ENCODE measurements around the gene MCEMP1. TPM values are rescaled to one million over a fixed set of nuclear protein-coding genes. Genes with fewer than 3 reads are reported as not detected.

Gene MCEMP1, protein sequence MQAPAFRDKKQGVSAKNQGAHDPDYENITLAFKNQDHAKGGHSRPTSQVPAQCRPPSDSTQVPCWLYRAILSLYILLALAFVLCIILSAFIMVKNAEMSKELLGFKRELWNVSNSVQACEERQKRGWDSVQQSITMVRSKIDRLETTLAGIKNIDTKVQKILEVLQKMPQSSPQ
- total RNA-seq = 1 to 10 TPM in 1 of 4 donors, under 1 TPM in 2, not detected in 1; 0.67 to 1.2 (median 0.96) TPM

DNA sequence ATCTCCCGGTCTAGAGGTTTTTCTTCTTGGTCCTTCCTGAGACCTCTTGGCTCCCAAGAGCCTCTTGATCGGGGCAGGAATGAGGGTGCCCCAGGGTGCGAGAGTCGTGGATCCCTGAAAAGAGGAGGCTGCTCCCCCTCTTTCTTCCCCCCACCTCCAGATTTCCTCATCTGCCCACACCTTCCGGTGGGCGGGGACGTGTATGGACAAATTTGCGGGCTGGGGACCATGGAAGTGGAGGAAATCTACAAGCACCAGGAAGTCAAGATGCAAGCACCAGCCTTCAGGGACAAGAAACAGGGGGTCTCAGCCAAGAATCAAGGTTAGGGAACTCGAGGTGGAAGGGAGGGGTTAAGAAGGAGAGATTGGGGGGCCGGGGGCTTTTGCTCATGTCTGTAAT, at the start of gene MCEMP1:
TSS of gene MCEMP1 (plus strand) at position 237 of the 400 bp plus-strand sequence. CDS start at position 268, 31 bp downstream.
- Histone ChIP-seq H3K36me3 (no peaks in the 10 kb centered on the region), H3K27ac (no peak within 1 kb of the TSS), H3K27me3 (peaks cover 76% of the 10 kb centered on the region), H3K4me1 (peaks cover 0 to 15% (median 5%) of the 10 kb centered on the region in 3 donors), H3K4me3 (no peak within 1 kb of the TSS), H3K9me3 (peaks cover 0 to 7% (median 0%) of the 10 kb centered on the region in 3 donors)
- 11 to 38% methylated on average over 3 to 4 of the region's 10 CpGs for WGBS, 2 donors (ENCODE audit: low coverage in 1 of 2)
- no peak for TF ChIP-seq POLR2A (IDR thresholded peaks at IDR 0.05)
- TF ChIP-seq CTCF (IDR thresholded peaks at IDR 0.05) = no peak
- no peak for TF ChIP-seq EP300 (IDR thresholded peaks at IDR 0.05)
- TF ChIP-seq POLR2AphosphoS5 (IDR thresholded peaks at IDR 0.05) = no peak
- ATAC-seq = no peak

DNA sequence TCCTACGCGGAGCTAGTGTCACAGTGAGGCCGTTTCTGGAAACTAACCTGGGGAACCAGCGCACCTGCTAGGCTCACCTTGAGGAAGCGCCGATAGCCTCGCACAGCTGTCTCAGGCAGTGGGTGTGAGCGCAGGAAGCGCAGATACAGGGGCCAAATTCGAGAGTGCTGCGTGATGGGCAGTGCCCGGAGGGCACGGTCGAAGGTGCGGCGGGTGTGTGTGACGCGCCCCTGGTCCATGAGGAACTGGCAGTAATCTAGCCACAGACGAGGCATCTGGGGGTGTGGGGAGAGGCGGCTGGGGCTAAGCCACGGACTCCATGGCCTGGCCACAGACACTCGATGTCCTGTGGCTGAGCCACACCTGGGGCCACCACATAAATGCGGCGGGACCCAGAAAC, 49.7 kb upstream of the MCEMP1 start:
- WGBS, 2 donors (ENCODE audit: low coverage in 1 of 2) = no CpG with 5 or more reads among the region's 24 CpGs
- ATAC-seq = no peak
- Histone ChIP-seq H3K9me3 (no peaks in the 10 kb centered on the region), H3K4me3 (no peak overlapping the region), H3K27me3 (no peaks in the 10 kb centered on the region), H3K36me3 (peaks cover 0 to 61% of the 10 kb centered on the region in 2 donors), H3K27ac (no peak overlapping the region), H3K4me1 (peaks cover 0 to 50% (median 26%) of the 10 kb centered on the region in 3 donors)
- TF ChIP-seq EP300 (IDR thresholded peaks at IDR 0.05) (no peak), POLR2AphosphoS5 (IDR thresholded peaks at IDR 0.05) (no peak), POLR2A (IDR thresholded peaks at IDR 0.05) (no peak), CTCF (IDR thresholded peaks at IDR 0.05) (no peak)

DNA sequence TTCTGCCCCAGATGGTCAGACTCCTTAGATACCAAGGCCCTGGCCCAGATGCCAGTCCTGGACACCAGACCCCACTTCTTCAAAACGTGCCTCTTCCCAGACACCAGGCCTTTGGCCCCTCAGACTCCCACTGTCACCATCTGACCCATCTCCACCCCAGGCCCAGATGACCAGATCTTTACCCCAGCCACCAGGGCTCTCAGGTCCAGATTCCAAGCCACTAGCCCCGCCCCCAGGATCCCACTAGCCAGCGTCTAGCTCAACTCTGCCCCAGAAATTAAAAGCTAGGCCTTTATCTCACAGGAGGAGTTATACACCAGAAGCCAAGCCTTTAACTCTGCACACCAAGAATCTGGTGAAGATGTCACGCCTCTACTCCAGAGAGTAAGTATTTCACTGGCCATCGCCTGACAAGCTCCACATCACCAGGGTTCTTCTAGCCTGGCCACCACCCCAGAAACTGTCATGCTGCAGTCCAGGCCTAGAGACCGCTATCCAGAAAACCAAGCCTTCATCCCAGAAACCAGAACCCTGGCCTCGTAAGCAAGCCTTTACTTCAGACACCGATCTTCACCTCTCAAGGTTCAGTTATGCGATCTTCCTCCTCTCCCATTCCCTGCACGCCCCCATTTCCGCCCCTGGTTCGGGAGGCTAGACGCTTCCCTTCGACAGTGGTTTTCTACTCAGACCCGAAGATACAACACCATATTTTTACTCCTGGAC, 48.1 kb upstream of the MCEMP1 start:
- H3K36me3 ChIP-seq = peaks cover 0 to 54% of the 10 kb centered on the region in 2 donors
- peak overlapping the region; percentile 44 to 76 for H3K4me3 ChIP-seq
- peaks cover 0 to 50% (median 26%) of the 10 kb centered on the region in 3 donors for H3K4me1 ChIP-seq
- H3K27ac ChIP-seq = peak overlapping the region; percentile 17 to 88 (median 86)
- no peaks in the 10 kb centered on the region for H3K27me3 ChIP-seq
- no peak for ATAC-seq
- H3K9me3 ChIP-seq = no peaks in the 10 kb centered on the region
- TF ChIP-seq CTCF (IDR thresholded peaks at IDR 0.05) (no peak), POLR2A (IDR thresholded peaks at IDR 0.05) (no peak), EP300 (IDR thresholded peaks at IDR 0.05) (no peak), POLR2AphosphoS5 (IDR thresholded peaks at IDR 0.05) (no peak)
- 0 to 3% methylated on average over 8 to 12 of the region's 15 CpGs for WGBS, 2 donors (ENCODE audit: low coverage in 1 of 2)

GRCh38 chr19:7629347-7630054, 47.4 kb upstream of the MCEMP1 start, which contains the start of the genes PET100 and XAB2:
TSS of gene PET100 (plus strand) at chr19:7629793. CDS start at chr19:7629834, 41 bp downstream.
TSS of gene XAB2 (minus strand) at chr19:7629545. CDS start at chr19:7629527, 18 bp downstream.
- WGBS, 2 donors (ENCODE audit: low coverage in 1 of 2) = 0% methylated on average over 14 to 15 of the region's 40 CpGs
- H3K9me3 ChIP-seq = no peaks in the 10 kb centered on the region
- ATAC-seq = peak; percentile 99

More at GRCh38 chr19:7629347-7630054, 47.4 kb upstream of the MCEMP1 start, which contains the start of the genes PET100 and XAB2:
- peak in 1 of 2 donors; percentile 43 for TF ChIP-seq POLR2A (IDR thresholded peaks at IDR 0.05)
- TF ChIP-seq CTCF (IDR thresholded peaks at IDR 0.05) = peak in 1 of 4 experiments; percentile 6
- TF ChIP-seq POLR2AphosphoS5 (IDR thresholded peaks at IDR 0.05) = peak; percentile 74
- no peak for TF ChIP-seq EP300 (IDR thresholded peaks at IDR 0.05)
- peak within 1 kb of the TSS; percentile 35 to 88 (median 86) for H3K27ac ChIP-seq
- peak within 1 kb of the TSS; percentile 44 to 76 for H3K4me3 ChIP-seq
- no peaks in the 10 kb centered on the region for H3K27me3 ChIP-seq
- H3K36me3 ChIP-seq = peaks cover 0 to 46% of the 10 kb centered on the region in 2 donors
- H3K4me1 ChIP-seq = peaks cover 0 to 50% (median 26%) of the 10 kb centered on the region in 3 donors
